Stimulated activated naive B cell treated with anti-CD40 and anti-IgM and Interleukin-4, amounts not matched to agents 10 μg/mL and 1 μg/mL and 100 μg/mL, for 72 hours (primary cell): ENCODE data around the gene ABLIM2.

ENCODE experiments used
- ATAC-seq, 2 donors: fragments of 150-1000 bp; cut with Tn5 transposase; replicated peaks; 2 replicates each; pipeline ENCODE4 v1.10.0; 2021; ENCODE audit warnings: moderate library complexity in 1 of 2
- DNase-seq: peaks from one replicate; pipeline ENCODE4 v3.0.0; 2021
- H3K27ac Mint-ChIP-seq: one replicate; pipeline ENCODE4 v1.8.0; 2022; ENCODE audit warnings: mild to moderate bottlenecking, mixed read lengths
- H3K27me3 Mint-ChIP-seq, 2 donors: one replicate each; pipeline ENCODE4 v1.8.0; 2022; ENCODE audit warnings: mixed read lengths in 2 of 2
- H3K36me3 Mint-ChIP-seq, 2 donors: one replicate each; pipeline ENCODE4 v1.8.0; 2022; ENCODE audit warnings: mixed read lengths in 2 of 2, mild to moderate bottlenecking in 1 of 2
- H3K4me1 Mint-ChIP-seq, 2 donors: one replicate each; pipeline ENCODE4 v1.8.0; 2022; ENCODE audit warnings: mixed read lengths in 2 of 2, mild to moderate bottlenecking in 1 of 2
- H3K4me3 Mint-ChIP-seq, 2 donors: one replicate each; pipeline ENCODE4 v1.8.0; 2022; ENCODE audit warnings: mild to moderate bottlenecking in 2 of 2, mixed read lengths in 2 of 2, moderate library complexity in 1 of 2
- H3K9me3 Mint-ChIP-seq, 2 donors: one replicate each; pipeline ENCODE4 v1.8.0; 2022; ENCODE audit warnings: mixed read lengths in 2 of 2, mild to moderate bottlenecking in 1 of 2

The ABLIM2 gene

GRCh38 chr4:8128100-8128856, 30.3 kb downstream of the ABLIM2 start:
- no peak overlapping the region for H3K4me3 Mint-ChIP-seq
- H3K27me3 Mint-ChIP-seq = peaks cover 18 to 19% of the 10 kb centered on the region in 2 donors
- no peak for ATAC-seq
- no peak overlapping the region for H3K27ac Mint-ChIP-seq
- no peak for DNase-seq
- peaks cover 18 to 26% of the 10 kb centered on the region in 2 donors for H3K4me1 Mint-ChIP-seq
- H3K36me3 Mint-ChIP-seq = no peaks in the 10 kb centered on the region
- no peaks in the 10 kb centered on the region for H3K9me3 Mint-ChIP-seq

- Mint-ChIP-seq H3K4me1 (peaks cover 26 to 37% of the 10 kb centered on the region in 2 donors), H3K4me3 (no peak overlapping the region), H3K9me3 (no peaks in the 10 kb centered on the region), H3K27me3 (peaks cover 13 to 14% of the 10 kb centered on the region in 2 donors), H3K36me3 (peaks cover 0 to 3% of the 10 kb centered on the region in 2 donors), H3K27ac (no peak overlapping the region)
- ATAC-seq (no peak), DNase-seq (no peak)
Observed at GRCh38 chr4:8127051-8127826, 31.4 kb downstream of the ABLIM2 start.

GRCh38 chr4:8126523-8126922, 32.1 kb downstream of the ABLIM2 start:
- no peak overlapping the region for H3K27ac Mint-ChIP-seq
- no peaks in the 10 kb centered on the region for H3K9me3 Mint-ChIP-seq
- peaks cover 24 to 43% of the 10 kb centered on the region in 2 donors for H3K4me1 Mint-ChIP-seq
- peaks cover 12 to 13% of the 10 kb centered on the region in 2 donors for H3K27me3 Mint-ChIP-seq
- H3K4me3 Mint-ChIP-seq = no peak overlapping the region
- DNase-seq (no peak), ATAC-seq (no peak)
- H3K36me3 Mint-ChIP-seq = peaks cover 0 to 4% of the 10 kb centered on the region in 2 donors

GRCh38 chr4:8125526-8126056, 33.0 kb downstream of the ABLIM2 start:
- Mint-ChIP-seq H3K4me3 (no peak overlapping the region), H3K27ac (no peak overlapping the region), H3K4me1 (peaks cover 21 to 34% of the 10 kb centered on the region in 2 donors), H3K9me3 (no peaks in the 10 kb centered on the region), H3K27me3 (peaks cover 4 to 12% of the 10 kb centered on the region in 2 donors), H3K36me3 (peaks cover 0 to 4% of the 10 kb centered on the region in 2 donors)
- no peak for ATAC-seq
- DNase-seq = no peak

GRCh38 chr4:8123870-8124269, 34.7 kb downstream of the ABLIM2 start:
- Mint-ChIP-seq H3K4me3 (no peak overlapping the region), H3K36me3 (peaks cover 0 to 4% of the 10 kb centered on the region in 2 donors), H3K27ac (no peak overlapping the region), H3K27me3 (peaks cover 0 to 9% of the 10 kb centered on the region in 2 donors), H3K4me1 (peaks cover 23 to 36% of the 10 kb centered on the region in 2 donors), H3K9me3 (no peaks in the 10 kb centered on the region)
- ATAC-seq = peak; percentile 62 to 73
- DNase-seq = no peak

GRCh38 chr4:8123389-8123788, 35.2 kb downstream of the ABLIM2 start:
- no peak overlapping the region for H3K27ac Mint-ChIP-seq
- peak in 1 of 2 donors; percentile 26 for ATAC-seq

GRCh38 chr4:8122746-8123145, 35.9 kb downstream of the ABLIM2 start:
- Mint-ChIP-seq H3K4me1 (peaks cover 25 to 42% of the 10 kb centered on the region in 2 donors), H3K27ac (no peak overlapping the region), H3K9me3 (no peaks in the 10 kb centered on the region), H3K27me3 (peaks cover 0 to 9% of the 10 kb centered on the region in 2 donors), H3K36me3 (peaks cover 0 to 4% of the 10 kb centered on the region in 2 donors), H3K4me3 (no peak overlapping the region)
- no peak for ATAC-seq
- no peak for DNase-seq

More at GRCh38 chr4:8123389-8123788, 35.2 kb downstream of the ABLIM2 start:
- Mint-ChIP-seq H3K9me3 (no peaks in the 10 kb centered on the region), H3K4me3 (no peak overlapping the region), H3K4me1 (peaks cover 25 to 40% of the 10 kb centered on the region in 2 donors), H3K36me3 (peaks cover 0 to 4% of the 10 kb centered on the region in 2 donors), H3K27me3 (peaks cover 0 to 9% of the 10 kb centered on the region in 2 donors)
- no peak for DNase-seq

GRCh38 chr4:8121292-8122015, 37.2 kb downstream of the ABLIM2 start:
- Mint-ChIP-seq H3K27ac (no peak overlapping the region), H3K9me3 (peaks cover 4 to 6% of the 10 kb centered on the region in 2 donors), H3K4me3 (no peak overlapping the region), H3K27me3 (peaks cover 1 to 9% of the 10 kb centered on the region in 2 donors), H3K4me1 (peaks cover 32 to 51% of the 10 kb centered on the region in 2 donors), H3K36me3 (peaks cover 5 to 9% of the 10 kb centered on the region in 2 donors)
- DNase-seq (no peak), ATAC-seq (peak; percentile 40 to 44)

GRCh38 chr4:8120501-8120900, 38.1 kb downstream of the ABLIM2 start:
- ATAC-seq (no peak), DNase-seq (no peak)
- Mint-ChIP-seq H3K4me1 (peaks cover 32 to 55% of the 10 kb centered on the region in 2 donors), H3K4me3 (no peak overlapping the region), H3K27me3 (peaks cover 6 to 10% of the 10 kb centered on the region in 2 donors), H3K27ac (no peak overlapping the region), H3K9me3 (peaks cover 4 to 6% of the 10 kb centered on the region in 2 donors), H3K36me3 (peaks cover 8 to 9% of the 10 kb centered on the region in 2 donors)

GRCh38 chr4:8119877-8120276, 38.7 kb downstream of the ABLIM2 start:
- H3K36me3 Mint-ChIP-seq = peaks cover 8 to 9% of the 10 kb centered on the region in 2 donors
- H3K27me3 Mint-ChIP-seq = peaks cover 12 to 15% of the 10 kb centered on the region in 2 donors
- DNase-seq = no peak
- no peak for ATAC-seq
- no peak overlapping the region for H3K27ac Mint-ChIP-seq
- H3K9me3 Mint-ChIP-seq = peaks cover 4 to 6% of the 10 kb centered on the region in 2 donors
- H3K4me1 Mint-ChIP-seq = peaks cover 32 to 54% of the 10 kb centered on the region in 2 donors
- no peak overlapping the region for H3K4me3 Mint-ChIP-seq

GRCh38 chr4:8118531-8118930, 40.1 kb downstream of the ABLIM2 start:
- Mint-ChIP-seq H3K4me3 (no peak overlapping the region), H3K27me3 (peaks cover 12 to 15% of the 10 kb centered on the region in 2 donors), H3K36me3 (peaks cover 8 to 9% of the 10 kb centered on the region in 2 donors), H3K27ac (no peak overlapping the region), H3K4me1 (peaks cover 23 to 41% of the 10 kb centered on the region in 2 donors), H3K9me3 (peaks cover 4 to 6% of the 10 kb centered on the region in 2 donors)
- ATAC-seq (no peak), DNase-seq (no peak)

GRCh38 chr4:8118035-8118434, 40.6 kb downstream of the ABLIM2 start:
- Mint-ChIP-seq H3K4me1 (peaks cover 21 to 36% of the 10 kb centered on the region in 2 donors), H3K27ac (no peak overlapping the region)
- DNase-seq = no peak

GRCh38 chr4:8117278-8117682, 41.3 kb downstream of the ABLIM2 start:
- Mint-ChIP-seq H3K27ac (no peak overlapping the region), H3K36me3 (peaks cover 6 to 8% of the 10 kb centered on the region in 2 donors), H3K4me3 (no peak overlapping the region), H3K9me3 (peaks cover 4 to 6% of the 10 kb centered on the region in 2 donors), H3K4me1 (peaks cover 17 to 28% of the 10 kb centered on the region in 2 donors), H3K27me3 (peaks cover 9 to 12% of the 10 kb centered on the region in 2 donors)
- ATAC-seq (peak; percentile 79 to 84), DNase-seq (peak; percentile 18)

More at GRCh38 chr4:8118035-8118434, 40.6 kb downstream of the ABLIM2 start:
- Mint-ChIP-seq H3K36me3 (peaks cover 8 to 9% of the 10 kb centered on the region in 2 donors), H3K27me3 (peaks cover 12% of the 10 kb centered on the region in 2 donors), H3K4me3 (no peak overlapping the region), H3K9me3 (peaks cover 4 to 6% of the 10 kb centered on the region in 2 donors)
- no peak for ATAC-seq
